ENCODE data around the gene TTC34. TPM values are rescaled to one million over a fixed set of nuclear protein-coding genes. Genes with fewer than 3 reads are reported as not detected.

TTC34 gene, protein sequence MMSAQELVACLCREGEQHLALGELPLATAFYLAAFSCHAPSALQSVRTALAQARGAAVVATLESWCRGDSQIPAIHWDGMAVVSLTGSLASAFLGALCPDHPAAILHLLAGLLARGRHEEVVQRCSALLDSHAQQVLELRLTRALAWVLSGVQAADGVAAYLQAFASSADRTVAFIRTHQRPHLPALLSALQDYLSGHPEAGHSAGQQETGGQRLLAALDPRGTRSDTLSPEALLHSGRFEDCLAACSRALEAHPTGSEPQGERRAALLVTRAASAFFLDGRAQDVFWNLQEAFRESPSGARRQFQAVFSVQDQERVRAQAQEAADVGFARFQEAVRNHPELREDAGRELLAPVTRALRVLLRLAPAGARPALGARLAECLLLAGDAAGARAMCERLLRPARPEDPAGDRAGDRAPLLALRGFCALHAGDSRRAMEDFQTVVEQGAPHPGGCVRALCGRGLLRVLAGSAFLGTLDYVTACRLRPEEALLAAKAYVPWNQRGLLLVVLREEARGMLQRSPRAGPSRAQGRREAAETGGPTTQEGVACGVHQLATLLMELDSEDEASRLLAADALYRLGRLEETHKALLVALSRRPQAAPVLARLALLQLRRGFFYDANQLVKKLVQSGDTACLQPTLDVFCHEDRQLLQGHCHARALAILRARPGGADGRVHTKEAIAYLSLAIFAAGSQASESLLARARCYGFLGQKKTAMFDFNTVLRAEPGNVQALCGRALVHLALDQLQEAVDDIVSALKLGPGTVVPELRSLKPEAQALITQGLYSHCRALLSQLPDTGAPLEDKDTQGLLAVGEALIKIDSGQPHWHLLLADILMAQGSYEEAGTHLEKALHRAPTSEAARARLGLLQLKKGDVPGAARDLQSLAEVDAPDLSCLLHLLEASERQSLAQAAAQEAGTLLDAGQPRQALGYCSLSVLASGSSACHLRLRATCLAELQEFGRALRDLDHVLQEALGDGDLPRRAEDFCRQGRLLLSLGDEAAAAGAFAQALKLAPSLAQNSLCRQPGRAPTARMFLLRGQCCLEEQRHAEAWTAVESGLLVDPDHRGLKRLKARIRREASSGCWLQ
- total RNA-seq (2016; rRNA removed; fragmentation: Illumina TruSeq; extraction: Trizol), result 0.07 TPM in 1 of 2 replicates, not detected in the other
- total RNA-seq (2016; cell fraction: cytosol; rRNA removed; fragmentation: Illumina TruSeq; extraction: Trizol; ENCODE audit: low read depth), result not detected in 2 replicates
- 0.09 TPM in 1 of 2 replicates, not detected in the other for total RNA-seq (2016; cell fraction: insoluble cytoplasmic fraction; rRNA removed; fragmentation: Illumina TruSeq; extraction: Trizol)
- total RNA-seq (2016; cell fraction: membrane; rRNA removed; fragmentation: Illumina TruSeq; extraction: Trizol), result 0.03 TPM in 1 of 2 replicates, not detected in the other
- 0.22 and 0.31 TPM in 2 replicates for total RNA-seq (2016; cell fraction: nucleus; rRNA removed; fragmentation: Illumina TruSeq; extraction: Trizol)
- 0.11 and 0.13 TPM in 2 replicates for polyA plus RNA-seq (2011; rRNA removed)
- polyA plus RNA-seq (2011; cell fraction: cytosol; rRNA removed), result 0.01 and 0.03 TPM in 2 replicates
- 1.1 and 1.5 TPM in 2 replicates for polyA plus RNA-seq (2011; cell fraction: nucleus; rRNA removed)
- 0.08 and 0.16 TPM in 2 replicates for polyA plus RNA-seq (2012)
- polyA plus RNA-seq (2016; cell fraction: cytosol; fragmentation: Illumina TruSeq; extraction: Trizol; ENCODE audit: low read depth), result 0.01 TPM in 1 of 2 replicates, not detected in the other
- polyA plus RNA-seq (2016; cell fraction: insoluble cytoplasmic fraction; fragmentation: Illumina TruSeq; extraction: Trizol; ENCODE audit: low read depth), result 0.03 and 0.05 TPM in 2 replicates
- polyA plus RNA-seq (2016; cell fraction: membrane; fragmentation: Illumina TruSeq; extraction: Trizol; ENCODE audit: low read depth), result 0.03 TPM in 1 of 2 replicates, not detected in the other
- polyA plus RNA-seq (2016; cell fraction: nucleus; fragmentation: Illumina TruSeq; extraction: Trizol; ENCODE audit: insufficient read depth, low read depth), result 0.33 and 0.36 TPM in 2 replicates
- 0.84 and 0.87 TPM in 2 replicates for polyA minus RNA-seq (2011; rRNA and poly(A)+ RNA removed; ENCODE audit: low replicate concordance)
- 0.09 and 0.10 TPM in 2 replicates for polyA minus RNA-seq (2011; cell fraction: cytosol; rRNA and poly(A)+ RNA removed)
- 1.7 and 2.5 TPM in 2 replicates for polyA minus RNA-seq (2011; cell fraction: nucleus; rRNA and poly(A)+ RNA removed)
- Bru-seq, nascent RNA, result percentile 15 among the genes with signal in this experiment
- not detected for BruChase-seq, experiment 1, labeled RNA remaining after a 6-hour chase
- percentile 3 among the genes with signal in this experiment for BruChase-seq, experiment 2, labeled RNA remaining after a 2-hour chase
- long read RNA-seq, experiment 1, result 0 reads
- long read RNA-seq, experiment 2, result 0 reads

DNA sequence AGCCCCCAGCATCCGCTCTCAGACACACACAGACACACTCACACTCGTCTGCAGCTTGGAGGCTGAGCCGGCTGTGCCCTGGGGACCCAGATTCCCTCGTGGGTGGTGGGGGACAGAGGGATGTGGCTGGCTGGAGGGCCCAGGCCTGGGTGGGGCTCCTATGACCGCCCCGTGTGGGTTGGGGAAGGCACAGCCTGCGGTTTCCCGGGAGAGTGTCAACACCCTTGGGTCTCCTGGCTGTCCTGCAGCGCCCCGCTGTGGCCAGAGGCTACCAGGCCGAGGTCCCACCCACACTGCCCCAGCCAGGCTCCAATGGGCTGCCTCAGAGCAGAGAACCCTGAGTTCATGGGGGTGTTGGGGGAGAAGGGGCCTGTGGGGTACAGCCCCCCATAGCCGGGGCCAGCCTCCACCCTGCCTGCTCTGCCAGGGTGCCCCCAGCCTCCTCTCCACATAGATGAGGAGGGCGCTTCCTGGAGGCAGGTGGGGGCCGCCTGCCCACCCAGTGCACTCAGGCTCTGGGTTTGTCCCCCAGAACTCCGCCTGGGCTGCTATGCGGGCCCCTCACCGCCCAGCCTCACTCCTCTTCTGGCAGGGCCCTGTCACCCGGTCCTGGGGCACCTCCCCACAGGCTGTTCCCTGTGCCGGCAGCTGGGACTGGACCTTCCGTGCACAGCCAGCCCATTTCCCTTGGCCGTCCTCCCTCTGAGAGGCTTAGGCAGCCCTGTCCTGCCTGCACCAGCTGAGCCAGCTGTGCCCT is at the start of gene TTC34:
TSS of gene TTC34 (minus strand) at position 159 of the 757 bp plus-strand sequence. CDS start 866 bp downstream, outside the sequence.
- no TSS peak for BruUV-seq (replicated peaks)
- intact Hi-C loops (cut with micrococcal nuclease; ENCODE audit: unreplicated experiment), result no loop called here
- TF ChIP-seq ZNF510 (CRISPR knock-in tag; IDR thresholded peaks at IDR 0.05; ENCODE audit: low read depth), result no peak
- no peak for TF ChIP-seq NFATC3 (CRISPR knock-in tag; IDR thresholded peaks at IDR 0.05)
- TF ChIP-seq, protein P1, sequence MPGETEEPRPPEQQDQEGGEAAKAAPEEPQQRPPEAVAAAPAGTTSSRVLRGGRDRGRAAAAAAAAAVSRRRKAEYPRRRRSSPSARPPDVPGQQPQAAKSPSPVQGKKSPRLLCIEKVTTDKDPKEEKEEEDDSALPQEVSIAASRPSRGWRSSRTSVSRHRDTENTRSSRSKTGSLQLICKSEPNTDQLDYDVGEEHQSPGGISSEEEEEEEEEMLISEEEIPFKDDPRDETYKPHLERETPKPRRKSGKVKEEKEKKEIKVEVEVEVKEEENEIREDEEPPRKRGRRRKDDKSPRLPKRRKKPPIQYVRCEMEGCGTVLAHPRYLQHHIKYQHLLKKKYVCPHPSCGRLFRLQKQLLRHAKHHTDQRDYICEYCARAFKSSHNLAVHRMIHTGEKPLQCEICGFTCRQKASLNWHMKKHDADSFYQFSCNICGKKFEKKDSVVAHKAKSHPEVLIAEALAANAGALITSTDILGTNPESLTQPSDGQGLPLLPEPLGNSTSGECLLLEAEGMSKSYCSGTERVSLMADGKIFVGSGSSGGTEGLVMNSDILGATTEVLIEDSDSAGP (CRISPR knock-in tag; IDR thresholded peaks at IDR 0.05; ENCODE audit: borderline replicate concordance), result no peak
- no peak for TF ChIP-seq FOXP1 (IDR thresholded peaks at IDR 0.05)
- no peak for TF ChIP-seq FOXP1 (CRISPR knock-in tag; IDR thresholded peaks at IDR 0.05)
- no peak for TF ChIP-seq ZNF33A (CRISPR knock-in tag; IDR thresholded peaks at IDR 0.05; ENCODE audit: borderline replicate concordance)
- no peak for TF ChIP-seq ZNF703 (CRISPR knock-in tag; IDR thresholded peaks at IDR 0.05; ENCODE audit: borderline replicate concordance)
- TF ChIP-seq POGZ (CRISPR knock-in tag; IDR thresholded peaks at IDR 0.05), result no peak
- TF ChIP-seq, protein P2, sequence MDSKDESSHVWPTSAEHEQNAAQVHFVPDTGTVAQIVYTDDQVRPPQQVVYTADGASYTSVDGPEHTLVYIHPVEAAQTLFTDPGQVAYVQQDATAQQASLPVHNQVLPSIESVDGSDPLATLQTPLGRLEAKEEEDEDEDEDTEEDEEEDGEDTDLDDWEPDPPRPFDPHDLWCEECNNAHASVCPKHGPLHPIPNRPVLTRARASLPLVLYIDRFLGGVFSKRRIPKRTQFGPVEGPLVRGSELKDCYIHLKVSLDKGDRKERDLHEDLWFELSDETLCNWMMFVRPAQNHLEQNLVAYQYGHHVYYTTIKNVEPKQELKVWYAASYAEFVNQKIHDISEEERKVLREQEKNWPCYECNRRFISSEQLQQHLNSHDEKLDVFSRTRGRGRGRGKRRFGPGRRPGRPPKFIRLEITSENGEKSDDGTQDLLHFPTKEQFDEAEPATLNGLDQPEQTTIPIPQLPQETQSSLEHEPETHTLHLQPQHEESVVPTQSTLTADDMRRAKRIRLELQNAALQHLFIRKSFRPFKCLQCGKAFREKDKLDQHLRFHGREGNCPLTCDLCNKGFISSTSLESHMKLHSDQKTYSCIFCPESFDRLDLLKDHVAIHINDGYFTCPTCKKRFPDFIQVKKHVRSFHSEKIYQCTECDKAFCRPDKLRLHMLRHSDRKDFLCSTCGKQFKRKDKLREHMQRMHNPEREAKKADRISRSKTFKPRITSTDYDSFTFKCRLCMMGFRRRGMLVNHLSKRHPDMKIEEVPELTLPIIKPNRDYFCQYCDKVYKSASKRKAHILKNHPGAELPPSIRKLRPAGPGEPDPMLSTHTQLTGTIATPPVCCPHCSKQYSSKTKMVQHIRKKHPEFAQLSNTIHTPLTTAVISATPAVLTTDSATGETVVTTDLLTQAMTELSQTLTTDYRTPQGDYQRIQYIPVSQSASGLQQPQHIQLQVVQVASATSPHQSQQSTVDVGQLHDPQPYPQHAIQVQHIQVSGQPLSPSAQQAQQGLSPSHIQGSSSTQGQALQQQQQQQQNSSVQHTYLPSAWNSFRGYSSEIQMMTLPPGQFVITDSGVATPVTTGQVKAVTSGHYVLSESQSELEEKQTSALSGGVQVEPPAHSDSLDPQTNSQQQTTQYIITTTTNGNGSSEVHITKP (CRISPR knock-in tag; IDR thresholded peaks at IDR 0.05; ENCODE audit: low read depth), result no peak
- TF ChIP-seq PHF8 (CRISPR knock-in tag; IDR thresholded peaks at IDR 0.05), result no peak

More for the DNA sequence above, at the start of gene TTC34:
- Histone ChIP-seq H3K9me3 (ENCODE audit: low read length) (no peaks in the 10 kb centered on the region), H3K36me3 (replicated peaks in 1 of 2; ENCODE audit: control insufficient read depth in 1 of 2, insufficient read depth in 2 of 2, low read length in 2 of 2) (no peaks in the 10 kb centered on the region), H3K27me3 (ENCODE audit: control insufficient read depth in 1 of 2, insufficient read depth in 2 of 2, low read length in 2 of 2) (peaks cover 13 to 63% of the 10 kb centered on the region in 2 experiments), H3K4me2 (ENCODE audit: low read depth, low read length) (no peak within 1 kb of the TSS), H3K27ac (ENCODE audit: extremely low read length, insufficient read depth, low read length) (no peak within 1 kb of the TSS), H4K20me1 (ENCODE audit: insufficient read depth, low read length) (no peaks in the 10 kb centered on the region), H3K4me1 (ENCODE audit: insufficient read depth, low read length) (no peaks in the 10 kb centered on the region), H3K4me3 (replicated peaks in 1 of 3; ENCODE audit: insufficient read depth in 1 of 3, low read depth in 2 of 3, low read length in 3 of 3) (no peak within 1 kb of the TSS), H3K79me2 (ENCODE audit: insufficient read depth, low read length) (no peaks in the 10 kb centered on the region), H2AFZ (ENCODE audit: low read length) (no peak within 1 kb of the TSS), H3K9ac (ENCODE audit: insufficient read depth, low read depth, low read length) (no peak within 1 kb of the TSS)
- ATAC-seq (peak; percentile 87), FAIRE-seq (no peak), DNase-seq (ENCODE audit: low spot score) (peak; percentile 16)
- CTCF ChIA-PET (ENCODE audit: low intra/inter-chr PET ratio, low total read pairs), result no interaction called here
- in situ Hi-C loops (cut with HindIII; ENCODE audit: extremely low pct_ligation_motif_present, low pct_unique_long_range_greater_than_20kb), result no loop called here
- WGBS (ENCODE audit: low lambda C conversion rate), result 6% methylated on average over 3 of the region's 21 CpGs
- POLR2A ChIA-PET, result no interaction called here

Measured in HepG2 (cell line).